ENCODE results near the gene ESYT2. TPM values are rescaled to one million over a fixed set of nuclear protein-coding genes. Genes with fewer than 3 reads are reported as not detected.

The ESYT2 gene
- total and polyA plus RNA-seq, 9 of the 15 experiments (the other 6 are each of a cell fraction or from before 2014, with no cell fraction given): 5.8 to 86.9 (median 64.7) TPM

DNA sequence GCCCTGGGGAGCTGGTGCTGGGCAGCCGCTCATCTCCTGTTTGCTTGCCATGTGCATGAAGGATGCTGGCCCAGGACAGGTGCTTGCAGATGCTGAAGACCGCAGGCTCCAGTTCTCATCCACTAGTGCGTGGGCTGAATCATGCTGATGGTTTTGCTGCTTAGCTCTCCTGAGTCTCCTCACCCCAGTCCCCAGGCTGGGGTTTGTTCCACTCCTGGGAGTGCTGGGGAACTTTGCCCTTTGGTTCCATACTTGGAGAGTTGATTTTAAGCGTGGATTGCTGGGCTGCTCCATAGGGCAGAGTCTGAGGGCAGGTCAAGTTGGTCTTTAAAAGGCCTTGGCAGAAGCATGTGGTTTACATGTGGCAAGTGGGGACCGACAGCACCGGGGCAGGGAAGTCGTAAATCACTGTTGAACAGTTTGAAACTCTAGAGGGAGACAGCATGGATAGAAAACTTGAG lies 36.2 kb upstream of the ESYT2 start (continued):
- TF ChIP-seq, protein P1, sequence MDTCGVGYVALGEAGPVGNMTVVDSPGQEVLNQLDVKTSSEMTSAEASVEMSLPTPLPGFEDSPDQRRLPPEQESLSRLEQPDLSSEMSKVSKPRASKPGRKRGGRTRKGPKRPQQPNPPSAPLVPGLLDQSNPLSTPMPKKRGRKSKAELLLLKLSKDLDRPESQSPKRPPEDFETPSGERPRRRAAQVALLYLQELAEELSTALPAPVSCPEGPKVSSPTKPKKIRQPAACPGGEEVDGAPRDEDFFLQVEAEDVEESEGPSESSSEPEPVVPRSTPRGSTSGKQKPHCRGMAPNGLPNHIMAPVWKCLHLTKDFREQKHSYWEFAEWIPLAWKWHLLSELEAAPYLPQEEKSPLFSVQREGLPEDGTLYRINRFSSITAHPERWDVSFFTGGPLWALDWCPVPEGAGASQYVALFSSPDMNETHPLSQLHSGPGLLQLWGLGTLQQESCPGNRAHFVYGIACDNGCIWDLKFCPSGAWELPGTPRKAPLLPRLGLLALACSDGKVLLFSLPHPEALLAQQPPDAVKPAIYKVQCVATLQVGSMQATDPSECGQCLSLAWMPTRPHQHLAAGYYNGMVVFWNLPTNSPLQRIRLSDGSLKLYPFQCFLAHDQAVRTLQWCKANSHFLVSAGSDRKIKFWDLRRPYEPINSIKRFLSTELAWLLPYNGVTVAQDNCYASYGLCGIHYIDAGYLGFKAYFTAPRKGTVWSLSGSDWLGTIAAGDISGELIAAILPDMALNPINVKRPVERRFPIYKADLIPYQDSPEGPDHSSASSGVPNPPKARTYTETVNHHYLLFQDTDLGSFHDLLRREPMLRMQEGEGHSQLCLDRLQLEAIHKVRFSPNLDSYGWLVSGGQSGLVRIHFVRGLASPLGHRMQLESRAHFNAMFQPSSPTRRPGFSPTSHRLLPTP (IDR thresholded peaks at IDR 0.05; ENCODE audit: borderline replicate concordance, extremely low read depth, insufficient read length): no peak
- TF ChIP-seq NR1H2 (CRISPR knock-in tag; IDR thresholded peaks at IDR 0.05) (no peak), SUPT5H (IDR thresholded peaks at IDR 0.05) (no peak), POLR2AphosphoS2 (IDR thresholded peaks at IDR 0.05; ENCODE audit: low read length) (no peak), MTA3 (IDR thresholded peaks at IDR 0.05; ENCODE audit: borderline replicate concordance) (no peak), NELFE (IDR thresholded peaks at IDR 0.05; ENCODE audit: insufficient read depth, insufficient read length) (no peak), NFXL1 (CRISPR knock-in tag; IDR thresholded peaks at IDR 0.05) (no peak), MIER1 (IDR thresholded peaks at IDR 0.05; ENCODE audit: low read depth) (no peak; the same call in 1 of the 2 replicates), BCL6 (CRISPR knock-in tag; IDR thresholded peaks at IDR 0.05) (peak; percentile 60; the same call in 1 of the 2 replicates), ZNF507 (tag; conservative IDR thresholded peaks at IDR 0.05) (no peak), TRIM28 (IDR thresholded peaks at IDR 0.05) (no peak), KLF1 (tag; IDR thresholded peaks at IDR 0.05) (no peak), GTF2A2 (tag; IDR thresholded peaks at IDR 0.05) (no peak), PHTF2 (CRISPR knock-in tag; IDR thresholded peaks at IDR 0.05) (no peak)
- TF ChIP-seq, protein P2, sequence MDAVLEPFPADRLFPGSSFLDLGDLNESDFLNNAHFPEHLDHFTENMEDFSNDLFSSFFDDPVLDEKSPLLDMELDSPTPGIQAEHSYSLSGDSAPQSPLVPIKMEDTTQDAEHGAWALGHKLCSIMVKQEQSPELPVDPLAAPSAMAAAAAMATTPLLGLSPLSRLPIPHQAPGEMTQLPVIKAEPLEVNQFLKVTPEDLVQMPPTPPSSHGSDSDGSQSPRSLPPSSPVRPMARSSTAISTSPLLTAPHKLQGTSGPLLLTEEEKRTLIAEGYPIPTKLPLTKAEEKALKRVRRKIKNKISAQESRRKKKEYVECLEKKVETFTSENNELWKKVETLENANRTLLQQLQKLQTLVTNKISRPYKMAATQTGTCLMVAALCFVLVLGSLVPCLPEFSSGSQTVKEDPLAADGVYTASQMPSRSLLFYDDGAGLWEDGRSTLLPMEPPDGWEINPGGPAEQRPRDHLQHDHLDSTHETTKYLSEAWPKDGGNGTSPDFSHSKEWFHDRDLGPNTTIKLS (IDR thresholded peaks at IDR 0.05; ENCODE audit: borderline replicate concordance, low read depth): peak; percentile 52; the same call in 1 of the 2 replicates
- TF ChIP-seq, protein P3, sequence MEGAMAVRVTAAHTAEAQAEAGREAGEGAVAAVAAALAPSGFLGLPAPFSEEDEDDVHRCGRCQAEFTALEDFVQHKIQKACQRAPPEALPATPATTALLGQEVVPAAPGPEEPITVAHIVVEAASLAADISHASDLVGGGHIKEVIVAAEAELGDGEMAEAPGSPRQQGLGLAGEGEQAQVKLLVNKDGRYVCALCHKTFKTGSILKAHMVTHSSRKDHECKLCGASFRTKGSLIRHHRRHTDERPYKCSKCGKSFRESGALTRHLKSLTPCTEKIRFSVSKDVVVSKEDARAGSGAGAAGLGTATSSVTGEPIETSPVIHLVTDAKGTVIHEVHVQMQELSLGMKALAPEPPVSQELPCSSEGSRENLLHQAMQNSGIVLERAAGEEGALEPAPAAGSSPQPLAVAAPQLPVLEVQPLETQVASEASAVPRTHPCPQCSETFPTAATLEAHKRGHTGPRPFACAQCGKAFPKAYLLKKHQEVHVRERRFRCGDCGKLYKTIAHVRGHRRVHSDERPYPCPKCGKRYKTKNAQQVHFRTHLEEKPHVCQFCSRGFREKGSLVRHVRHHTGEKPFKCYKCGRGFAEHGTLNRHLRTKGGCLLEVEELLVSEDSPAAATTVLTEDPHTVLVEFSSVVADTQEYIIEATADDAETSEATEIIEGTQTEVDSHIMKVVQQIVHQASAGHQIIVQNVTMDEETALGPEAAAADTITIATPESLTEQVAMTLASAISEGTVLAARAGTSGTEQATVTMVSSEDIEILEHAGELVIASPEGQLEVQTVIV (CRISPR knock-in tag; IDR thresholded peaks at IDR 0.05; ENCODE audit: borderline replicate concordance): no peak
- TF ChIP-seq, protein P4, sequence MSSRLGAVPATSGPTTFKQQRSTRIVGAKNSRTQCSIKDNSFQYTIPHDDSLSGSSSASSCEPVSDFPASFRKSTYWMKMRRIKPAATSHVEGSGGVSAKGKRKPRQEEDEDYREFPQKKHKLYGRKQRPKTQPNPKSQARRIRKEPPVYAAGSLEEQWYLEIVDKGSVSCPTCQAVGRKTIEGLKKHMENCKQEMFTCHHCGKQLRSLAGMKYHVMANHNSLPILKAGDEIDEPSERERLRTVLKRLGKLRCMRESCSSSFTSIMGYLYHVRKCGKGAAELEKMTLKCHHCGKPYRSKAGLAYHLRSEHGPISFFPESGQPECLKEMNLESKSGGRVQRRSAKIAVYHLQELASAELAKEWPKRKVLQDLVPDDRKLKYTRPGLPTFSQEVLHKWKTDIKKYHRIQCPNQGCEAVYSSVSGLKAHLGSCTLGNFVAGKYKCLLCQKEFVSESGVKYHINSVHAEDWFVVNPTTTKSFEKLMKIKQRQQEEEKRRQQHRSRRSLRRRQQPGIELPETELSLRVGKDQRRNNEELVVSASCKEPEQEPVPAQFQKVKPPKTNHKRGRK (tag; IDR thresholded peaks at IDR 0.05): no peak
- TF ChIP-seq, protein P5, sequence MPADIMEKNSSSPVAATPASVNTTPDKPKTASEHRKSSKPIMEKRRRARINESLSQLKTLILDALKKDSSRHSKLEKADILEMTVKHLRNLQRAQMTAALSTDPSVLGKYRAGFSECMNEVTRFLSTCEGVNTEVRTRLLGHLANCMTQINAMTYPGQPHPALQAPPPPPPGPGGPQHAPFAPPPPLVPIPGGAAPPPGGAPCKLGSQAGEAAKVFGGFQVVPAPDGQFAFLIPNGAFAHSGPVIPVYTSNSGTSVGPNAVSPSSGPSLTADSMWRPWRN (IDR thresholded peaks at IDR 0.05; ENCODE audit: low read depth): no peak

Data from K562 (cell line).